Large intestine (tissue), 3 donors: ENCODE measurements around the gene WDR6. TPM values are rescaled to one million over a fixed set of nuclear protein-coding genes. Genes with fewer than 3 reads are reported as not detected.
A peak's percentile ranks its signal among the peaks of the same experiment; 100 is the strongest.

ENCODE experiments used
- DNase-seq, 2 donors: peaks; one replicate each; pipeline versions ENCODE4 v3.0.0 to v3.0.0-alpha.2; 2013
- H3K27ac ChIP-seq: one replicate; pipeline ENCODE4 v1.5.1; 2013; ENCODE audit warnings: low read length
- H3K27me3 ChIP-seq: 2 replicates; pipeline ENCODE4 v1.6.1; 2013; ENCODE audit warnings: low read length; ENCODE audit not compliant: control insufficient read depth, insufficient read depth
- H3K36me3 ChIP-seq: 2 replicates; pipeline ENCODE4 v1.6.1; 2013; ENCODE audit warnings: low read length; ENCODE audit not compliant: control insufficient read depth, insufficient read depth
- H3K4me1 ChIP-seq: one replicate; pipeline ENCODE4 v1.6.1; 2013; ENCODE audit warnings: low read length; ENCODE audit not compliant: control insufficient read depth, insufficient read depth
- H3K4me3 ChIP-seq: one replicate; pipeline ENCODE4 v1.5.1; 2013; ENCODE audit warnings: low read length
- H3K9me3 ChIP-seq: one replicate; pipeline ENCODE4 v1.6.1; 2013; ENCODE audit warnings: mild to moderate bottlenecking, low read depth, low read length, moderate library complexity; ENCODE audit not compliant: control insufficient read depth
- WGBS: methylation state at CpG from one replicate; pipeline ENCODE4 v1.1.5; 2013; ENCODE audit warnings: low lambda C conversion rate; ENCODE audit not compliant: insufficient coverage; 5-methylcytosine and 5-hydroxymethylcytosine counted together
- polyA plus RNA-seq: library from polyadenylated mRNA; unstranded; fragments of 120-200 nt; gene quantifications from one replicate; pipeline ENCODE4 v1.2.1, GENCODE V29; 2013

Gene WDR6
- polyA plus RNA-seq, 1 donor, result 187 TPM

GRCh38 chr3:49028673-49029562 lies 21.7 kb downstream of the WDR6 start, which contains the start of gene IMPDH2:
Gene IMPDH2, minus strand, starts transcription at chr3:49029398. Its CDS starts 48 bp downstream, at chr3:49029350.
- no peaks in the 10 kb centered on the region for H3K9me3 ChIP-seq
- no CpG with 5 or more reads among the region's 55 CpGs for WGBS
- H3K27me3 ChIP-seq, result no peaks in the 10 kb centered on the region
- H3K4me1 ChIP-seq, result peaks cover 13% of the 10 kb centered on the region
- DNase-seq, result peak; percentile 97
- peaks cover 75% of the 10 kb centered on the region for H3K36me3 ChIP-seq
- H3K27ac ChIP-seq, result peak within 1 kb of the TSS; percentile 72
- peak within 1 kb of the TSS; percentile 89 for H3K4me3 ChIP-seq

GRCh38 chr3:49029563-49029884 lies 22.3 kb downstream of the WDR6 start:
- no CpG with 5 or more reads among the region's 7 CpGs for WGBS
- Histone ChIP-seq H3K36me3 (peaks cover 75% of the 10 kb centered on the region), H3K4me3 (peak overlapping the region; percentile 89)

GRCh38 chr3:49030321-49030720 lies 23.1 kb downstream of the WDR6 start:
- Histone ChIP-seq H3K36me3 (peaks cover 75% of the 10 kb centered on the region), H3K4me3 (no peak overlapping the region), H3K27ac (no peak overlapping the region), H3K27me3 (no peaks in the 10 kb centered on the region), H3K9me3 (no peaks in the 10 kb centered on the region), H3K4me1 (peaks cover 11% of the 10 kb centered on the region)
- no CpG with 5 or more reads among the region's 6 CpGs for WGBS
- DNase-seq, result no peak

More at GRCh38 chr3:49029563-49029884, 22.3 kb downstream of the WDR6 start:
- H3K9me3 ChIP-seq, result no peaks in the 10 kb centered on the region
- peak overlapping the region; percentile 71 for H3K27ac ChIP-seq
- no peaks in the 10 kb centered on the region for H3K27me3 ChIP-seq
- no peak for DNase-seq
- peaks cover 11% of the 10 kb centered on the region for H3K4me1 ChIP-seq

- Histone ChIP-seq H3K4me1 (peaks cover 11% of the 10 kb centered on the region), H3K9me3 (no peaks in the 10 kb centered on the region), H3K27ac (no peak overlapping the region), H3K36me3 (peaks cover 65% of the 10 kb centered on the region), H3K4me3 (no peak overlapping the region), H3K27me3 (no peaks in the 10 kb centered on the region)
- no peak for DNase-seq
- no CpG with 5 or more reads among the region's 6 CpGs for WGBS
Measured at GRCh38 chr3:49032646-49033304, 25.6 kb downstream of the WDR6 start.

- H3K27ac ChIP-seq, result no peak overlapping the region
- H3K9me3 ChIP-seq, result no peaks in the 10 kb centered on the region
- DNase-seq, result no peak
- no CpG with 5 or more reads among the region's 2 CpGs for WGBS
- H3K27me3 ChIP-seq, result no peaks in the 10 kb centered on the region
- H3K4me1 ChIP-seq, result no peaks in the 10 kb centered on the region
- peaks cover 70% of the 10 kb centered on the region for H3K36me3 ChIP-seq
- H3K4me3 ChIP-seq, result no peak overlapping the region
Measured at GRCh38 chr3:49034650-49035049, 27.5 kb downstream of the WDR6 start.

- Histone ChIP-seq H3K27me3 (no peaks in the 10 kb centered on the region), H3K4me3 (no peak overlapping the region), H3K36me3 (peaks cover 68% of the 10 kb centered on the region), H3K27ac (no peak overlapping the region), H3K4me1 (no peaks in the 10 kb centered on the region), H3K9me3 (no peaks in the 10 kb centered on the region)
- no peak for DNase-seq
- WGBS, result 88% methylated on average over 1 of the region's 3 CpGs
Measured at GRCh38 chr3:49035281-49035680, 28.1 kb downstream of the WDR6 start.

- H3K9me3 ChIP-seq, result no peaks in the 10 kb centered on the region
- no peak overlapping the region for H3K27ac ChIP-seq
- H3K36me3 ChIP-seq, result peaks cover 67% of the 10 kb centered on the region
- H3K4me3 ChIP-seq, result no peak overlapping the region
- DNase-seq, result no peak
- no peaks in the 10 kb centered on the region for H3K27me3 ChIP-seq
- no peaks in the 10 kb centered on the region for H3K4me1 ChIP-seq
- WGBS, result 60% methylated on average over 1 of the region's 1 CpG
Measured at GRCh38 chr3:49053543-49053942, 46.4 kb downstream of the WDR6 start.

- WGBS, result no CpG with 5 or more reads among the region's 2 CpGs
- Histone ChIP-seq H3K36me3 (peaks cover 67% of the 10 kb centered on the region), H3K27ac (no peak overlapping the region)
Measured at GRCh38 chr3:49054344-49054862, 47.2 kb downstream of the WDR6 start.

GRCh38 chr3:49057268-49057667 lies 50.1 kb downstream of the WDR6 start:
- Histone ChIP-seq H3K9me3 (no peaks in the 10 kb centered on the region), H3K4me1 (no peaks in the 10 kb centered on the region), H3K36me3 (peaks cover 58% of the 10 kb centered on the region), H3K4me3 (no peak overlapping the region), H3K27ac (no peak overlapping the region), H3K27me3 (no peaks in the 10 kb centered on the region)
- no peak for DNase-seq
- no CpG with 5 or more reads among the region's 10 CpGs for WGBS

More at GRCh38 chr3:49054344-49054862, 47.2 kb downstream of the WDR6 start:
- H3K4me1 ChIP-seq, result no peaks in the 10 kb centered on the region
- H3K27me3 ChIP-seq, result no peaks in the 10 kb centered on the region
- DNase-seq, result no peak
- no peaks in the 10 kb centered on the region for H3K9me3 ChIP-seq
- H3K4me3 ChIP-seq, result no peak overlapping the region

- Histone ChIP-seq H3K9me3 (no peaks in the 10 kb centered on the region), H3K36me3 (peaks cover 55% of the 10 kb centered on the region), H3K4me1 (no peaks in the 10 kb centered on the region), H3K27me3 (no peaks in the 10 kb centered on the region), H3K4me3 (no peak overlapping the region), H3K27ac (no peak overlapping the region)
- no CpG with 5 or more reads among the region's 7 CpGs for WGBS
- DNase-seq, result no peak
Measured at GRCh38 chr3:49058011-49058410, 50.8 kb downstream of the WDR6 start.
